Activated CD4-positive, alpha-beta T cell treated with anti-CD3 and anti-CD28 coated beads, Interleukin-2, amount 10 ng/mL, durations not matched to agents 24 days and 14 days (primary cell): ENCODE results near the gene FARS2. TPM values are rescaled to one million over a fixed set of nuclear protein-coding genes. Genes with fewer than 3 reads are reported as not detected.
"Not testable (repeated sequence)": the region's sequence is repeated elsewhere in the genome, so short reads cannot be mapped to it uniquely, and the experiment has no call there.

Source experiments
- DNase-seq: peaks from one replicate; pipeline ENCODE4 v3.0.0; 2022
- H3K27ac Mint-ChIP-seq: one replicate; pipeline ENCODE4 v1.8.0; 2022; ENCODE audit warnings: mild to moderate bottlenecking, mixed read lengths
- H3K27me3 Mint-ChIP-seq: one replicate; pipeline ENCODE4 v1.8.0; 2022; ENCODE audit warnings: mixed read lengths
- H3K36me3 Mint-ChIP-seq: one replicate; pipeline ENCODE4 v1.8.0; 2022; ENCODE audit warnings: low read depth, mild to moderate bottlenecking, mixed read lengths
- H3K4me1 Mint-ChIP-seq: one replicate; pipeline ENCODE4 v1.8.0; 2021; ENCODE audit warnings: mixed read lengths
- H3K4me3 Mint-ChIP-seq: one replicate; pipeline ENCODE4 v1.8.0; 2022; ENCODE audit warnings: mild to moderate bottlenecking, moderate library complexity, mixed read lengths
- H3K9me3 Mint-ChIP-seq: one replicate; pipeline ENCODE4 v1.8.0; 2021; ENCODE audit warnings: mixed read lengths
- intact Hi-C: fragments of 100-400 bp; cut with micrococcal nuclease; formaldehyde crosslinking; loops from one replicate; pipeline ENCODE4 v1.15.1; 2023
- total RNA-seq: library from RNA; stranded (reverse); gene quantifications from 2 replicates; pipeline ENCODE4 v1.2.3, GENCODE V29; 2022

FARS2 gene
- total RNA-seq, 1 donor from 2014 or later = 24.7 TPM

DNA sequence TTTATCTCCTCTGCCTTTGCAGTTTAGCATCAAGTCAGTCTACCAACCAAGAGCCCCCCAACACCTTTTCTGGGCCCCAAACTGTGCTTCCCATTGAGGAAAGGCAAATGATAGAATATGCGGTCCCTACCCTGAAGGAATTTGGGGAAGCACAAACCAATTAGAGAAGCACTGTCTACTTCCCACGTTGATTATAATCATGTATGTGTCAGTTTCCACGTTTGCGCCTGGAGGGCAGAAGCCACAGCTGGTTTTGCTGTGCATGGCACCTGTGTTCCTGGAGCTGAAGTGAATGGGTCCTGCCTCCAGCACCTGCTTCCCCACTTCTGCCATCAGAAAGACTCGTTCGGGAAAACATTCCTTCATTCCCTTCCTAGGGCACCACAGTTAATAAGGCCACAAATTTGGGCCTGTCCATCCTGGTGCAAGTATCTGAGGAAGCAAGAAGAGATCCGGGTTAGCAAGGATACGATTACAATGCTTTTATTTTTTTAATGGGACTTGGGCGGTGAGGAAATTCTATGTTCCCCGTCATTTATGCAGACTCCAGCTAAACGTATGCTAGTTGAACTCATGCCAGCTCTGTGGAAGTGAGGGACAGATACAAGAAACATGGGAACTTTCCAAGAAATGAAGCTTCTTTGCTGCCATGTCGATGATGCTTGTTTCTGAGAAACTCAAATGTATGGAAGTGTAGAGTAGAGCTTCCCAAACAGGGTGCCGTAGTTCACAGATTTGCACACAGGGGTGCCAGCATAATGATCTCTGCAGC lies 411.9 kb downstream of the FARS2 start:
- no peak for DNase-seq
- peaks cover 3% of the 10 kb centered on the region for H3K36me3 Mint-ChIP-seq
- no peak overlapping the region for H3K27ac Mint-ChIP-seq
- H3K4me1 Mint-ChIP-seq = peaks cover 11% of the 10 kb centered on the region
- H3K4me3 Mint-ChIP-seq = no peak overlapping the region
- H3K27me3 Mint-ChIP-seq = no peaks in the 10 kb centered on the region
- H3K9me3 Mint-ChIP-seq = no peaks in the 10 kb centered on the region
- intact Hi-C loops = no loop called here

- Mint-ChIP-seq H3K4me3 (no peak overlapping the region), H3K9me3 (no peaks in the 10 kb centered on the region), H3K4me1 (peaks cover 11% of the 10 kb centered on the region), H3K27ac (no peak overlapping the region), H3K27me3 (no peaks in the 10 kb centered on the region), H3K36me3 (peaks cover 3% of the 10 kb centered on the region)
- DNase-seq = no peak
- intact Hi-C loops = no loop called here
Observed at GRCh38 chr6:5674141-5674540, 412.8 kb downstream of the FARS2 start.

GRCh38 chr6:5674721-5675120 lies 413.4 kb downstream of the FARS2 start:
- Mint-ChIP-seq H3K9me3 (no peaks in the 10 kb centered on the region), H3K4me1 (peaks cover 13% of the 10 kb centered on the region), H3K36me3 (peaks cover 3% of the 10 kb centered on the region), H3K27ac (no peak overlapping the region), H3K4me3 (no peak overlapping the region), H3K27me3 (no peaks in the 10 kb centered on the region)
- no peak for DNase-seq
- intact Hi-C loops = no loop called here

- DNase-seq = no peak
- H3K36me3 Mint-ChIP-seq = no peaks in the 10 kb centered on the region
- intact Hi-C loops = no loop called here
- no peaks in the 10 kb centered on the region for H3K27me3 Mint-ChIP-seq
- no peak overlapping the region for H3K4me3 Mint-ChIP-seq
- peaks cover 11% of the 10 kb centered on the region for H3K4me1 Mint-ChIP-seq
- no peak overlapping the region for H3K27ac Mint-ChIP-seq
- no peaks in the 10 kb centered on the region for H3K9me3 Mint-ChIP-seq
Observed at GRCh38 chr6:5676701-5677100, 415.4 kb downstream of the FARS2 start.

DNA sequence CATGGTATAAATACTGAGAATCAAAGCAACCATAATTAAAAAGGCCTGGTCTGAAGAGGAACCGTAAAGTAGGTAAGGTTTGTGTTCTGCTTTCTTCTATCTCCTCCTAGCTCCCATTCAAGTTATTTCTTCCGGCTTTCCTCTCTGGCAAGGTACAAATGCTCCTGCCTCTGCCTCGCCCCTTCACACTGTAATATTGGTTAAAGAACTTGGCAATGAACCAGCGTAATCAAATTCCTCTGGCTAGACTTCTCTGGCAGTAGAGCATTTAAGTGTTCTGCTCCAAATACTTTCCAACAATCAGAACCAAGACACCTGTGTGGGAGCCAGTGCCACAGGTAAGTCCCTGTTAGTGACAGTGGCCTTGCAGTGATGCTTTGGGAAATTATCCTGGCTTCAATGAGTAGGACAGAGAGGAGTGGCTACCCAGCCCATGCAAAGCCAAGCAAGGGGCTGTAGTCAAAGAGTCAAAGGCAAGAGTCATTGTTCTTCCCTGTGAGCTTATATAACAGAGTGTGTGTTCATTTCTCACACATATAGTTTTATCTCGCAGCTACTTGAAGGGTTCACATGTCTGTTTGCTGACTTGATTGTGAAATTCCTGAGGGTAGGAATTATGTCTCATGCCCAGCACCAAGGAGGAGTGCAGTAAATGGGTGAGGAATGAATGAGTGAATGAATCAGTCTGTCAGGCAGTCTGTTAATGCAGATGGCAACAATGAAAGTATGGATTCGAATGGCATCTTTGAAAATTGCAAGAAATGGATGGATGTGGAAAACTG lies 416.1 kb downstream of the FARS2 start:
- no peaks in the 10 kb centered on the region for H3K27me3 Mint-ChIP-seq
- peaks cover 12% of the 10 kb centered on the region for H3K4me1 Mint-ChIP-seq
- intact Hi-C loops = no loop called here
- no peak overlapping the region for H3K4me3 Mint-ChIP-seq
- no peaks in the 10 kb centered on the region for H3K36me3 Mint-ChIP-seq
- no peaks in the 10 kb centered on the region for H3K9me3 Mint-ChIP-seq
- no peak for DNase-seq
- H3K27ac Mint-ChIP-seq = no peak overlapping the region

- no peak overlapping the region for H3K27ac Mint-ChIP-seq
- H3K36me3 Mint-ChIP-seq = no peaks in the 10 kb centered on the region
- intact Hi-C loops = no loop called here
- DNase-seq = no peak
- H3K9me3 Mint-ChIP-seq = no peaks in the 10 kb centered on the region
- H3K4me1 Mint-ChIP-seq = peaks cover 12% of the 10 kb centered on the region
- H3K27me3 Mint-ChIP-seq = no peaks in the 10 kb centered on the region
- H3K4me3 Mint-ChIP-seq = no peak overlapping the region
Observed at GRCh38 chr6:5679270-5679669, 418.0 kb downstream of the FARS2 start.

DNA sequence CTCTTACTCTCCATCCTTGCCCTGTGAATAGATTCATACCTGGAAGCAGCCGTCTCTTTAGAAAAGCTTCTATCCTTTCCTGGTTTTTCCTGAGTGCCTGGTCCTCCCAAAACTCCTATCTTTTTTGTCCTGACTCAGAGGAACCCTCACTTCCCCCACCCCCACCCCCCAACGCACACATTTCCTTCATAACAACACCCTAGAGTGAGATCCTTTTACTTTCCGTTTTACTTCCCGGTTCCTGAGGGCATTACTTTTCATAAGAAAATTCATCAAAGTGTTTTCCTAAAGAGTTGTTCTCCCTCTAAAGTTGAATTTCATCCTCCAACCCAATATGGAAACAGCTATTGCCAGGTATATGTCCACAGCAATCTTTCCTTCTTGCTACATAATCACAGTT lies 418.4 kb downstream of the FARS2 start:
- no peaks in the 10 kb centered on the region for H3K9me3 Mint-ChIP-seq
- H3K36me3 Mint-ChIP-seq = no peaks in the 10 kb centered on the region
- no peak overlapping the region for H3K4me3 Mint-ChIP-seq
- peaks cover 12% of the 10 kb centered on the region for H3K4me1 Mint-ChIP-seq
- no peaks in the 10 kb centered on the region for H3K27me3 Mint-ChIP-seq
- DNase-seq = no peak
- H3K27ac Mint-ChIP-seq = no peak overlapping the region
- intact Hi-C loops = no loop called here

DNA sequence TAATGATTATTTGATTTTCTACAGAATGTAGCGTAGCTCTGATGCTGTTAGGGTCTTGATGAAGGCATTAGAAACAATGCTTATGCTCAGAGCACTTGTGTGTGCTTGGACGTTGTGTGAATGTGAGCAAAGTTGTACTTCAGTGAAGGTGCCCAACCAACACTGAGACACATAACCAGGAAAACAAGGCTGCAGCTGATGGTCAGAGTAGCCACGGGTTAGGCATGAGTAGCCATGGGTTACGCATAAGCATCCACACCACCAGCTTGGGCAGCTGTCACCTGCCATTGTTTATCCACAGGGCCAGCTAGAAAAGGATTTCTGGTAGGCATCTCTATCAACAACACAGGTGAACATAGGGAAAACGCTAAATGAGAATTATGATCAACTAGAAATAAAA lies 418.8 kb downstream of the FARS2 start:
- no peak for DNase-seq
- Mint-ChIP-seq H3K36me3 (no peaks in the 10 kb centered on the region), H3K4me3 (no peak overlapping the region), H3K27me3 (no peaks in the 10 kb centered on the region), H3K27ac (no peak overlapping the region), H3K4me1 (peaks cover 12% of the 10 kb centered on the region), H3K9me3 (no peaks in the 10 kb centered on the region)
- intact Hi-C loops = no loop called here

DNA sequence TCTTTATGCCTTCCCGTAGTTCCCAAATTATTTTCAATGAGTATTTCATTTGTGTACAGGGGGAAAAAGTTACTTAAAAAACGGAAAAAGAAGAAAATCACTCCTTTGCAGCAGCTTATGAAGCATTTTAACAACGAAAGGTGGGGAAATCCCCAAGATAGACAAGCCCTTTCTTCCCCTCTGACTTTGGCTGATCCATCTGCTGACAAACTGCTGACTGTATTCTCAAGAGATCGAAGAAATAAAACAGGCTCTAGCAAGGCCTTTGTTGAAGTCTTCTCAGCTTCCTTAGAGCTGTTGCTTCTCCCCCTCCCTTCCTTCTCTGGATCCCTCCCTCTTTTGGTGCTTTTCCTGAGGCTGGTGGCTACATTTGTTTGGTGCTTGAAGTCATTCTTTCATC lies 420.2 kb downstream of the FARS2 start:
- Mint-ChIP-seq H3K36me3 (peaks cover 2% of the 10 kb centered on the region), H3K27ac (no peak overlapping the region), H3K4me1 (peaks cover 12% of the 10 kb centered on the region), H3K9me3 (no peaks in the 10 kb centered on the region), H3K27me3 (no peaks in the 10 kb centered on the region), H3K4me3 (no peak overlapping the region)
- DNase-seq = no peak
- intact Hi-C loops = no loop called here

DNA sequence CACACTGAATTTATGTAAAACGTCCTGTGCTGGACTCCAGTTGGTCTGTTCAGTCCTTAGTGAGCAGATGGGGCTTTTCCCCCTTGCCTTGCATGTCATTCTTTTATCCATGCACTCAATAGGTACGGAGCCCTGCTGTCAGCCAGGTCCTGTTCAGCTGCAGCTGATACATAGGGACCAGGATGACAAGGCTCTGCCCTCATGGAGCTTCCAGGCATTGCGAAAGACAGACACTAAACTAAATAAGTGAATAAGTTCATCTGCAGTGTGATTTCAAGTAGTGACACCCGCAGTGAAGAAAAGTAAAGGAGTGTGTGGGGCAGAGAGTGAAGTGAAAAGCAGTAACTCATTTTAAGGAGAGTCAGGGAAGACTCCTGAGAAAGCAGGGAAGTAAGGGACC lies 421.2 kb downstream of the FARS2 start:
- no peak overlapping the region for H3K4me3 Mint-ChIP-seq
- peaks cover 12% of the 10 kb centered on the region for H3K4me1 Mint-ChIP-seq
- no peaks in the 10 kb centered on the region for H3K27me3 Mint-ChIP-seq
- no peaks in the 10 kb centered on the region for H3K9me3 Mint-ChIP-seq
- no peak overlapping the region for H3K27ac Mint-ChIP-seq
- DNase-seq = no peak
- H3K36me3 Mint-ChIP-seq = peaks cover 2% of the 10 kb centered on the region
- intact Hi-C loops = no loop called here

DNA sequence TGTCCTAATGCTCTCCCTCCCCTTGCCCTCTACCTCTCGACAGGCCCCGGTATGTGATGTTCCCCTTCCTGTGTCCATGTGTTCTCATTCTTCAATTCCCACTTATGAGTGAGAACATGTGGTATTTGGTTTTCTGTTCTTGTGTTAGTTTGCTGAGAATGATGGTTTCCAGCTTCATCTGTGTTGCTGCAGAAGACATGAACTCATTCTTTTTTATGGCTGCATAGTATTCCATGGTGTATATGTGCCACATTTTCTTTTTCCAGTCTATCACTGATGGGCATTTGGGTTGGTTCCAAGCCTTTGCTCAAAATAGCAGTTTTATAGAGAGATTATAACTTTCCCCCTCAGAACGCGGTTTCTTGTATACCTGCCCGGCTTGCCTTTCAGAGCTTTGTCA lies 422.4 kb downstream of the FARS2 start:
- H3K36me3 Mint-ChIP-seq, DNase-seq, intact Hi-C loops, H3K9me3 Mint-ChIP-seq, H3K27me3 Mint-ChIP-seq, H3K4me3 Mint-ChIP-seq, H3K27ac Mint-ChIP-seq: not testable (repeated sequence)
- peaks cover 12% of the 10 kb centered on the region for H3K4me1 Mint-ChIP-seq

- no peak overlapping the region for H3K27ac Mint-ChIP-seq
- H3K4me1 Mint-ChIP-seq = peaks cover 12% of the 10 kb centered on the region
- intact Hi-C loops = no loop called here
- peaks cover 4% of the 10 kb centered on the region for H3K36me3 Mint-ChIP-seq
- no peaks in the 10 kb centered on the region for H3K27me3 Mint-ChIP-seq
- no peak for DNase-seq
- H3K9me3 Mint-ChIP-seq = peaks cover 3% of the 10 kb centered on the region
- no peak overlapping the region for H3K4me3 Mint-ChIP-seq
Observed at GRCh38 chr6:5684320-5685053, 423.2 kb downstream of the FARS2 start.

DNA sequence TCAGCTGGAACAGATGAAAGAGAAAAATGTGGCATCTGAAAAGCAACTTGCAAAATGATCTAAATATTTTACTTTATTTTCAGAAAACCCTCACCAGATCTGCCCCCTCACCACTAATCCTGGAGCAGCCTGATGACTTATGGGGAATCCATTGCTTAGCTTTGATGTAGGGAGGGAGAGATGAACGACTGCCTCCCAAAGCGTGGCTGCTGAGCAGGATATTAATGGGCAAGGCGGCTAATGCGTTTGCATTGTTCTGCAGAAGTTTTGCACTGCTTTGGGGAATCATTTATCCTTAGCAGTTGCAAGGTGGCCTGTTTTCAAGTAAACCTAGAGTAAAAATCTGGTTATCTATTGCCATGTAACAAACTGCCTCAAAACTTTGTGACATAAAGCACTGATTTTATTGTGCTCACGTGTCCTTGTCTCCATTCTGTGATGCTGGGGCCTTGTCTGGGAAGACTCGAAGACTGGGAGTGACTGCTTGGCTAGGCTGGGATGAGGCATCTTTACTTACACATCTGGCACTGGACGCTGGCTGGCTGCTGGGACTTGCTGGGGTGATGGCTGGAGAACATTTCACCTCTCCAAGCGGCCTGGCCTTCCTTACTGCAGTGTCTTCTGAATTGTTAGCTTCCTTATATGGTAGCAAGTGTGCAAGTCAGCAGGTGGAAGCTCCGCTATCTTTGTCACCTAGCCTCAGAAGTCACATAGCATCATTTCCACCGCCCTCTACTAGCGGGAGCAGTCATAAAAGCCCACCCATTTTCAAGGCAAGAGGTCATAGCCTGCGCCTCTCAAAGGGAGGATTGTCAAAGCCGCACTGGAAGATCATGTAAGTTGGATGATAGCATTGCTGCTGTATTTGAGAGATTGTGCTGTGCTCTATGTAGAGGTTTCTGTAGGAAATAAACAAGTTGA lies 432.2 kb downstream of the FARS2 start:
- DNase-seq = no peak
- Mint-ChIP-seq H3K4me1 (peaks cover 8% of the 10 kb centered on the region), H3K27me3 (no peaks in the 10 kb centered on the region), H3K36me3 (no peaks in the 10 kb centered on the region), H3K4me3 (no peak overlapping the region), H3K27ac (no peak overlapping the region), H3K9me3 (peaks cover 8% of the 10 kb centered on the region)
- intact Hi-C loops = no loop called here
